Caco-2 (cell line): Measurements from ENCODE around the gene ARRDC1. TPM values are rescaled to one million over a fixed set of nuclear protein-coding genes. Genes with fewer than 3 reads are reported as not detected.

Experiments
- BruUV-seq: library from RNA; stranded (reverse); fragments of 400-500 nt; replicated peaks from 2 replicates; lab custom pipeline; 2021; lab: Mats Ljungman, UMichigan
- CTCF ChIA-PET: fragments of 300-600 bp; sonication (Branson Sonifier 250); formaldehyde crosslinking; loops from one replicate; lab custom pipeline; 2022; ENCODE audit warnings: antibody characterized with exemption; lab: Charles Lee
- POLR2A ChIA-PET: fragments of 300-600 bp; sonication (Branson Sonifier 250); formaldehyde crosslinking; loops from one replicate; lab custom pipeline; 2022; ENCODE audit warnings: antibody characterized with exemption; lab: Charles Lee
- DNase-seq, 2 experiments: peaks; one replicate each; pipeline versions ENCODE4 v3.0.0 to v3.0.0-alpha.2; 2020 to 2022
- H3K27me3 ChIP-seq: replicated peaks from 2 replicates; pipeline ENCODE4 v1.6.0; 2011; ENCODE audit warnings: low read length; ENCODE audit not compliant: control insufficient read depth, insufficient read depth
- H3K36me3 ChIP-seq: 2 replicates; pipeline ENCODE4 v1.5.1; 2011; ENCODE audit warnings: low read length; ENCODE audit not compliant: control insufficient read depth, insufficient read depth
- H3K4me1 ChIP-seq: fragments of 250-450 bp; sonication (Bioruptor Pico); 2 replicates; pipeline ENCODE4 v1.5.1; 2020; ENCODE audit warnings: mild to moderate bottlenecking
- H3K4me3 ChIP-seq: 2 replicates; pipeline ENCODE4 v1.5.1; 2011; ENCODE audit warnings: low read depth, mild to moderate bottlenecking, control low read depth, low read length
- H3K9me3 ChIP-seq: fragments of 250-450 bp; sonication (Bioruptor Pico); 2 replicates; pipeline ENCODE4 v1.5.1; 2020; ENCODE audit warnings: mild to moderate bottlenecking, moderate library complexity
- H3K27ac Mint-ChIP-seq: one replicate; pipeline ENCODE4 v1.8.0; 2022; ENCODE audit warnings: mixed read lengths; ENCODE audit not compliant: unreplicated experiment
- H3K27me3 Mint-ChIP-seq: one replicate; pipeline ENCODE4 v1.8.0; 2022; ENCODE audit warnings: mixed read lengths; ENCODE audit not compliant: insufficient read depth, unreplicated experiment
- H3K36me3 Mint-ChIP-seq: one replicate; pipeline ENCODE4 v1.8.0; 2022; ENCODE audit warnings: mild to moderate bottlenecking, mixed read lengths; ENCODE audit not compliant: insufficient read depth, unreplicated experiment
- H3K4me1 Mint-ChIP-seq: one replicate; pipeline ENCODE4 v1.8.0; 2022; ENCODE audit warnings: low read depth, mixed read lengths; ENCODE audit not compliant: unreplicated experiment
- H3K4me3 Mint-ChIP-seq: one replicate; pipeline ENCODE4 v1.8.0; 2022; ENCODE audit warnings: mild to moderate bottlenecking, moderate library complexity, mixed read lengths; ENCODE audit not compliant: unreplicated experiment
- H3K9me3 Mint-ChIP-seq: one replicate; pipeline ENCODE4 v1.8.0; 2022; ENCODE audit warnings: mixed read lengths; ENCODE audit not compliant: unreplicated experiment
- CTCF ChIP-seq, 2 experiments: fragments of 200-600 bp in 1 of 2; IDR thresholded peaks; 1 replicate in 1 of 2; 2 replicates in 1 of 2; pipeline versions ENCODE4 v1.5.1 to v1.8.0; 2011 to 2022; ENCODE audit warnings: antibody characterized with exemption in 1 of 2, control low read depth in 1 of 2, inconsistent platforms in 1 of 2, low read depth in 1 of 2, low read length in 1 of 2, mild to moderate bottlenecking in 1 of 2, moderate library complexity in 1 of 2; ENCODE audit not compliant: insufficient read depth in 1 of 2, severe bottlenecking in 1 of 2, unreplicated experiment in 1 of 2
- intact Hi-C: fragments of 100-400 bp; cut with micrococcal nuclease; formaldehyde crosslinking; loops from one replicate; pipeline ENCODE4 v1.10.0; 2022; ENCODE audit not compliant: unreplicated experiment
- total RNA-seq: library from RNA; stranded (reverse); gene quantifications from 2 replicates; pipeline ENCODE4 v1.2.3, GENCODE V29; 2022

Gene ARRDC1
- total RNA-seq, 1 experiment from 2014 or later: 66.6 TPM

GRCh38 chr9:137642892-137643291, 37.4 kb downstream of the ARRDC1 start:
- H3K4me1 Mint-ChIP-seq: no peaks in the 10 kb centered on the region
- H3K4me3 Mint-ChIP-seq: no peak overlapping the region
- Histone ChIP-seq H3K4me1 (no peaks in the 10 kb centered on the region), H3K27me3 (no peaks in the 10 kb centered on the region), H3K36me3 (no peaks in the 10 kb centered on the region; the same call in 1 of the 2 replicates), H3K4me3 (no peak overlapping the region), H3K9me3 (no peaks in the 10 kb centered on the region)
- H3K9me3 Mint-ChIP-seq: no peaks in the 10 kb centered on the region
- H3K27me3 Mint-ChIP-seq: no peaks in the 10 kb centered on the region
- ChIA-PET CTCF (no interaction called here), POLR2A (no interaction called here)
- BruUV-seq: no TSS peak
- peaks cover 37% of the 10 kb centered on the region for H3K36me3 Mint-ChIP-seq
- TF ChIP-seq CTCF (IDR thresholded peaks at IDR 0.05; ENCODE audit: insufficient read depth in 1 of 2, low read depth in 1 of 2, low read length in 1 of 2, severe bottlenecking in 1 of 2, unreplicated experiment in 1 of 2): no peak
- H3K27ac Mint-ChIP-seq: no peak overlapping the region
- no peak for DNase-seq
- intact Hi-C loops: no loop called here

- Histone ChIP-seq H3K9me3 (no peaks in the 10 kb centered on the region), H3K27me3 (no peaks in the 10 kb centered on the region), H3K4me3 (no peak overlapping the region), H3K36me3 (no peaks in the 10 kb centered on the region; the same call in 1 of the 2 replicates), H3K4me1 (no peaks in the 10 kb centered on the region)
- H3K36me3 Mint-ChIP-seq: peaks cover 44% of the 10 kb centered on the region
- H3K27ac Mint-ChIP-seq: no peak overlapping the region
- H3K9me3 Mint-ChIP-seq: no peaks in the 10 kb centered on the region
- no peak for TF ChIP-seq CTCF (IDR thresholded peaks at IDR 0.05; ENCODE audit: insufficient read depth in 1 of 2, low read depth in 1 of 2, low read length in 1 of 2, severe bottlenecking in 1 of 2, unreplicated experiment in 1 of 2)
- intact Hi-C loops: no loop called here
- CTCF ChIA-PET: no interaction called here
- POLR2A ChIA-PET: no interaction called here
- H3K4me1 Mint-ChIP-seq: no peaks in the 10 kb centered on the region
- no peak for DNase-seq
- BruUV-seq: no TSS peak
- H3K4me3 Mint-ChIP-seq: no peak overlapping the region
- H3K27me3 Mint-ChIP-seq: no peaks in the 10 kb centered on the region
These were observed 38.4 kb downstream of the ARRDC1 start for GRCh38 chr9:137643921-137644320.

- H3K9me3 ChIP-seq: no peaks in the 10 kb centered on the region
- ChIA-PET CTCF (no interaction called here), POLR2A (no interaction called here)
- H3K4me1 Mint-ChIP-seq: no peaks in the 10 kb centered on the region
- TF ChIP-seq CTCF (IDR thresholded peaks at IDR 0.05; ENCODE audit: insufficient read depth in 1 of 2, low read depth in 1 of 2, low read length in 1 of 2, severe bottlenecking in 1 of 2, unreplicated experiment in 1 of 2): no peak
- H3K9me3 Mint-ChIP-seq: no peaks in the 10 kb centered on the region
- H3K4me1 ChIP-seq: no peaks in the 10 kb centered on the region
- H3K27me3 Mint-ChIP-seq: no peaks in the 10 kb centered on the region
- H3K4me3 ChIP-seq: no peak overlapping the region
- no peaks in the 10 kb centered on the region; the same call in 1 of the 2 replicates for H3K36me3 ChIP-seq
- no peak for DNase-seq
- H3K27me3 ChIP-seq: no peaks in the 10 kb centered on the region
- no peak overlapping the region for H3K4me3 Mint-ChIP-seq
- intact Hi-C loops: no loop called here
- no peak overlapping the region for H3K27ac Mint-ChIP-seq
- peaks cover 51% of the 10 kb centered on the region for H3K36me3 Mint-ChIP-seq
- no TSS peak for BruUV-seq
These were observed 39.7 kb downstream of the ARRDC1 start for GRCh38 chr9:137645211-137645610.
